ENCODE data around the gene PRKAR1B.

PRKAR1B gene

DNA sequence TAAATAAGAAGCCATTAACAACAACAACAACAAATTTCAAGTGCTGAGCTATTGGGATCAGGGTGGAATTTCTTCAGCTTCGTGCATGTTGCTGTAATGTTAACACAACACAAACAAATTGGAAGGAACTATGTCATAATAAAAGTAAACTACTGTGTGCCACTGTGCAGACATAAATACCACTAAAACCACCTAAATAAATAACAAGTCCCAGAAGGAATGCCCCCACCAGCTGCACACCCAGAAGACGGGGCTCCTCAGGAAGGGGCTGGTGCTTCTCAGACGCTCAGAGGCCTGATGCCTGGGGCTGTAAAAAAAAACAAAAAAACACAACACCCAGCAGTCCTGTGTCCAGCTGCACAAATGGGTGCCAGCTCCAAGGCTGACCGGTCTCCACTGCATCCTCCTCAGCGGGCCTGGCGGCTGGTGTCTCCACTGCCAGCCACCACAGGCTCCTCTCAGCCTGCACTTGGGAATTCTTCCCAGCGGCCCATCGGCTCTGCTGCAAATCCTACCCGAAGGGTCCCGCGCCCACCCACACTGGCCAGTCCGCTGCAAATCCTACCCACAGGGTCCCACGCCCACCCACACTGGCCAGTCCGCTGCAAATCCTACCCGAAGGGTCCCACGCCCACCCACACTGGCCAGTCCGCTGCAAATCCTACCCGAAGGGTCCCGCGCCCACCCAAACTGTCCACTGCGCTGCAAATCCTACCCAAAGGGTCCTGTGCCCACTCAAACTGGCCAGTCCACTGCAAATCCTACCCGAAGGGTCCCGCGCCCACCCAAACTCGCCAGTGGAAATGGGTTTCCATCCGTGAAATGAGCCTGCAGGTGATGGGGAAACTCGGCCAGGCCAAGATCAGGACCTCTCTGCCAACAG, 36.4 kb downstream of the PRKAR1B start:
- DNase-seq: no peak

DNA sequence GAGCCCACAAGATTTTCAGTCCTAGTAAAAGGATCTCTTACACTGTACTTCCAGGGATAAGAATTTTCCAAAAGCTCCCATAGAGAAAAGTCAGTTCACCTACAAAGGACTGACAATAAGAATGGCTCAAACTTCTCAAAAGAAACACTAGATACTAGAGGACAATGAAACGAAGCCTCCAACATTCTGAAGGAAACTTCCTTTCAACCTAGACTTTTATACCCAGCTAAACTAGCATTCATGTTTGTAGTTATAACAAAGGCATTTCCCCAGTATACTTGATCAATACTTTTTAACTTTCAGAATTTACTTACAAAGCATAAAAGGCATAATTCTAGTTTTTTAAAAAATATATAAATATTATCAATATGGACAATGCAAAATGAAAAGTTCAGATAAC, 41.5 kb downstream of the PRKAR1B start:
- no peak for DNase-seq

DNA sequence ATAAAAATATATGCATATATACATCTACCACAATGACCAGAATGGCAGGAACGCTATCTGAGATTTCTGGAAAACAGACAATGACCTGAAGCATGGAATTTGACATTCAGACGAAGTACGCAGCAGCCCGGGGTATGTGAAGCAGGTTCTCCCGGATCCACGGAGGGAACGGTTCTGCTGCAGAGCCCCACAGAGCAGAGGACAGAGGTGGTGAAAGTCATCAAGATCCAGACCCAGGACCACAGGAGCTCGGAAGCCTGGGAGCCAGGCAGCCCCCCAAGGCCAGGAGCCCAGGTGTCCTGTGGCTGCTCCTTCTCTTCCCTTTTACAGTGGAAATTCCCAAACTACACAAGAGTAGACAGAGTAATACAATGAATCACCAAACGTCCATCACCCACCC, 42.7 kb downstream of the PRKAR1B start:
- no peak for DNase-seq

GRCh38 chr7:683526-684205, 43.4 kb downstream of the PRKAR1B start:
- DNase-seq: no peak

DNA sequence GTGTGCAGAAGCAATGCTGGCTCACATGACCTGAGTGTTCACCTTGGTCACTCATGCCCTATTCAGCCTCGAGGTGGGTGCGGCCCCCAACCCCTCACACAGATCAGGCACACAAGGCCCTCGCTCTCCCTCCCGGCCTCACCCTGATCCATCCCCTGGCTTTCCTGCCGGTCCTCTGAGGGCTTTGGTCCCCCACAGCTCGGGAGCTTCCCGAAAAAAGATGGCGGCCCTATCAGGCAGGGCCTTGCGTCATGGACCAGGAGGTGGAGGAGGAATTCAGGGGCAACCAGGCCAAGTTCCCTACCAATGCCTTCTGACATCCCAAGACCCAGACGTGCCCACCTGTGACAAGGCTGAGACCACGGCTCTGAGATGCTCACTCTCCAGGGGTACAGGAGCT, 44.3 kb downstream of the PRKAR1B start:
- DNase-seq: no peak

- DNase-seq: no peak
Observed at GRCh38 chr7:681551-682307, 45.4 kb downstream of the PRKAR1B start.

- DNase-seq: no peak
Observed at GRCh38 chr7:680411-681127, 46.5 kb downstream of the PRKAR1B start.

GRCh38 chr7:676972-677385, 50.1 kb downstream of the PRKAR1B start:
- no peak for DNase-seq

- no peak for DNase-seq
Observed at GRCh38 chr7:676246-676971, 50.7 kb downstream of the PRKAR1B start.

DNA sequence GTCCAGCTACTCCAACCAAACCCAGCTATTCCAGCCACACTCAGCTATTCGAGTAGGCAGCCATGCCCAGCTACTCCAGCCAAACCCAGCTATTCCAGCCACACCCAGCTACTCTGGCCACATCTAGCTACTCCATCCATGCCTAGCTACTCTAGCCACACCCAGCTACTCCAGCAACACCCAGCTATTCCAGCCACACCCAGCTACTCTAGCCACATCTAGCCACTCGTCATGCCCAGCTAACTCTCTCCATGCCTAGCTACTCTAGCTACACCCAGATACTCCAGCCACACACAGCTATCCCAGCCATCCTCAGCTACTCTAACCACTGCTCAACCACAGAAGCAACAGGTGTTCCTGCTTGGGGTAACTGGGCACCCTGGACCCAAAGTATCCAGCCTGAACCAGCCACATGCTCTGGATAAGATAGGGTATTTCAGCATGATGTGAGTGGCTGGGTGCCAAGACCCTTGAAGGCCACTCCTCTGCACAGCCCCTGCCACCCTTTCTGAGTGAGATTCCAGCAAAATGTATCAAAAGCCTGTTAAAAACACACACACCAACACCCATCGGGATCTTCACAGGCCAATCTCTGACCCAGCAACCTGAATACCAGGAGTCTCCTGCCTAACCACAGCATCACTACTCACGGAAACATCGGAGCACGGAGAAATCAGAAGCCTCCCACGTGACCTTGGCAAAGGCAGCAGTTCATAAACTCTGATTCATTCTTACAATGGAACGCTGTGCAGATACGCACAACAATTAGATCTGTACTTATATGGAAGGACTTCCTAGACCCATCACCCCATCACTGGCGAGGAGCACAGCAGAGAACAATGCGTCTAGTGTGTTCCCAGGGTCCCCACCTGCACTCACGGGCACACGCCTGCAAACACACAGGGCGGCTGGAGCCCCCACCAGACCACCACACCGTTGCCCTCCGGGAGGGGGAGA, 52.3 kb downstream of the PRKAR1B start:
- no peak for DNase-seq

GRCh38 chr7:673681-674453, 53.2 kb downstream of the PRKAR1B start:
- no peak for DNase-seq

DNA sequence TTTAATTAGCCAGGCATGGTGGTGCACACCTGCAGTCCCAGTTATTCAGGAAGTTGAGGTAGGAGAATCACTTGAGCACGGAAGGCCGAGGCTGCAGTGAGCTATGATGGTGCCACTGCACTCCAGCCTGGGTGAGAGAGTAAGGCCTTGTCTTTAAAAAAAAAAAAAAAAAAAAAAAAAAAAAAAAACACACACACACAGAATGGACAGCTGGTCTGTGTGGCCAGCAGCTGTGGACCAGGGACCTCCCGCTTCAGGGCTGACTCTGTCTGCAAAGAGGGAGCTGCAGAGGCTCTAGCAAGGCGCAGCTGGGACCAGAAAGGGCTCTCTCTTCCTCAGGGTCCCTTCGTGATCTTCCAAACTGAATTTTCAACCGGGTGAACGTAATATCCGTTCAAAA, 54.2 kb downstream of the PRKAR1B start:
- DNase-seq: no peak

DNA sequence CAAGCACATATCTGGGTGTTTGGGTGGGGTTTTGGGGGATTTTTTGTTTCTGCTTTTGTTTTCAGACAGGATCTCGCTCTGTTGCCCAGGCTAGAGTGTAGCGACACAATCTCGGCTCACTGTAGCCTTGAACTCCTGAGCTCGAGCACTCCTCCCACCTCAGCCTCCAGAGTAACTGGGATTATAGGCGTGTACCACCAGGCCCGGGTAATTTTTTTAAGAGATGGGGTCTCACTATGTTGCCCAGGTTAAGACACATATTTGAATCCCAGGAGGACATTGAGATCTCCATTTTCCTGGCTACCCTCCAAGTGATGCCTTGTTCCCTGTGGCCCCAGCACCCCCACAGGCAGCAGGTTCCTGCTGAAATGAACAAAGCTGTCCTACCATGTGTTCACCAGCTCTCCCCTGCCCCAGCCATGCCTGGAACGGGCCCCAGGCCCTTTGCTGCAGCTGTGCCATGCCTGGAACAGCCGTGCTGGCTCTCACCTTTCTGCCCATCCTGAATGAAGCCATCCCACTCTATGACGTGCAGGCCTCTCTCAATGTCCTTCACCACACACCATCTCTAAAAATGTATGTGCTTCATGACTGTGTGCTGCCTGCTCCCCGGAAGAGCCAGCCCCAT, 55.6 kb downstream of the PRKAR1B start:
- DNase-seq: no peak

GRCh38 chr7:670501-671390, 56.3 kb downstream of the PRKAR1B start:
- DNase-seq: no peak

- no peak for DNase-seq
Observed at GRCh38 chr7:668958-669357, 58.1 kb downstream of the PRKAR1B start.

GRCh38 chr7:668139-668931, 58.7 kb downstream of the PRKAR1B start:
- DNase-seq: no peak

GRCh38 chr7:666454-667292, 60.4 kb downstream of the PRKAR1B start:
- DNase-seq: no peak

All from NCI-H2081 treated with DMSO at 0.1 percent for 48 hours (cell line).